Measurements from ENCODE around the gene RNF123.

- no peak for TF ChIP-seq CTCF (IDR thresholded peaks at IDR 0.05; ENCODE audit: poor library complexity)
- no peak for TF ChIP-seq EZH2 (IDR thresholded peaks at IDR 0.05; ENCODE audit: borderline replicate concordance)
- TF ChIP-seq EZH2phosphoT487 (IDR thresholded peaks at IDR 0.05; ENCODE audit: low read depth, severe bottlenecking, unreplicated experiment): no peak
Measured at GRCh38 chr3:49740427-49740826, 51.1 kb downstream of the RNF123 start.
